PFSK-1 (cell line): Measurements from ENCODE around the gene ZBTB37.

Source experiments
- FOXP2 ChIP-seq: optimal IDR thresholded peaks from 2 replicates; pipeline ENCODE3; 2011; ENCODE audit warnings: borderline replicate concordance, control low read depth, inconsistent platforms; ENCODE audit not compliant: insufficient read depth; ENCODE audit errors: extremely low read length, extremely low read depth
- POLR2AphosphoS5 ChIP-seq: IDR thresholded peaks from 2 replicates; pipeline ENCODE4 v1.6.1; 2012; ENCODE audit warnings: low read depth, mild to moderate bottlenecking, control low read depth, low read length, moderate library complexity
- REST ChIP-seq, 2 experiments: IDR thresholded peaks; 2 replicates each; pipeline versions ENCODE4 v1.6.1 to v1.8.0; 2011 to 2012; ENCODE audit warnings: low read depth in 2 of 2, low read length in 2 of 2, control low read depth in 1 of 2, inconsistent platforms in 1 of 2, mild to moderate bottlenecking in 1 of 2, moderate library complexity in 1 of 2; ENCODE audit not compliant: insufficient read depth in 1 of 2
- SIN3A ChIP-seq: IDR thresholded peaks from 2 replicates; pipeline ENCODE4 v1.6.1; 2012; ENCODE audit warnings: mild to moderate bottlenecking, low read length, moderate library complexity, borderline replicate concordance; ENCODE audit not compliant: insufficient read depth
- TAF1 ChIP-seq: IDR thresholded peaks from 2 replicates; pipeline ENCODE4 v1.6.1; 2012; ENCODE audit warnings: low read length, control low read depth, borderline replicate concordance; ENCODE audit not compliant: insufficient read depth

The ZBTB37 gene

GRCh38 chr1:173917635-173918493 lies 49.7 kb downstream of the ZBTB37 start:
- TF ChIP-seq FOXP2 (no peak), TAF1 (no peak), SIN3A (no peak), REST (IDR thresholded peaks at IDR 0.05; ENCODE audit: insufficient read depth in 1 of 2, low read depth in 2 of 2, low read length in 2 of 2) (no peak), POLR2AphosphoS5 (no peak)

DNA sequence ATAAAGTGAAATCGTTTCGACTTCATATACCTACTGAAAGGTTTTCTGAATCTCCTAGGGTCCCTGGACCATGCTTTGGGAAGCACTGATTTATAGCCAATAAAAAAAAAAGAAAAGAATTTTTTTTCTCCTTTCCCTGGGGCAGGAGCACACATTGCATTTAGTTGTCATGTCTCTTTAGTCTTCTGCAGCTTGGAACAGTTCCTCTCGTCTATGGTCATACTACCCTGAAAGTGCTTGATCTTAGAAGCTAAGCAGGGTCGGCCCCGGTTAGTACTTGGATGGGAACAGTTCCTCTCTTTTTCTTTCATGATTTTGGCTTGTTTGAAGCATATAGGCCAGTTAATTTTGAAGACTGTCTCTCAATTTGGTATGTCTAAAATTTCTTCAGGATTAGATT lies 52.7 kb downstream of the ZBTB37 start:
- TF ChIP-seq SIN3A (no peak), POLR2AphosphoS5 (no peak), TAF1 (no peak), REST (IDR thresholded peaks at IDR 0.05; ENCODE audit: insufficient read depth in 1 of 2, low read depth in 2 of 2, low read length in 2 of 2) (no peak), FOXP2 (no peak)

- TF ChIP-seq POLR2AphosphoS5 (no peak), SIN3A (no peak), REST (IDR thresholded peaks at IDR 0.05; ENCODE audit: insufficient read depth in 1 of 2, low read depth in 2 of 2, low read length in 2 of 2) (no peak), TAF1 (no peak), FOXP2 (no peak)
Observed at GRCh38 chr1:173925306-173926242, 57.4 kb downstream of the ZBTB37 start.

DNA sequence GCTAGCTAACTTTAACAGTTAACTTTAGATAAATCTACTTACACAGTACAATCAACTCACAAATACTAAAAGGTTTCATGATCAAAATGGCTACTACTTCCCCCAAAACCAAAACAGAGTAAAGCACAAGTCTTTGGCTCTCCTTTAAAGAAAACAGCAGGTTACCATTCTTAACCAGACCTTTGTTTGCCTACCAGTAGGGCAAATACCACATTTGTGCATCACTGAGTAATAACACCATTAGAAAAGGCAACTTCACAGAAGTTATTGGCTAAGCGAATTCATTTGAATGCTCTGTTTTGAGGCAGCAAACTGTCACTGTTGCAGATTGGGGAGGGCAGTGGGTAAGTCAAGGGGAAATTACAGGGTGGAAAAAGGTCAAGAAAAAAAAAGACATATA lies 66.3 kb downstream of the ZBTB37 start:
- no peak for TF ChIP-seq SIN3A
- TF ChIP-seq REST (IDR thresholded peaks at IDR 0.05; ENCODE audit: insufficient read depth in 1 of 2, low read depth in 2 of 2, low read length in 2 of 2) = no peak
- TF ChIP-seq POLR2AphosphoS5 = no peak
